CD4-positive, alpha-beta T cell treated with Interleukin-10 for 1 hour (primary cell): Measurements from ENCODE around the gene TOM1L2.
A peak's percentile ranks its signal among the peaks of the same experiment; 100 is the strongest.
"Not testable (repeated sequence)": the region's sequence is repeated elsewhere in the genome, so short reads cannot be mapped to it uniquely, and the experiment has no call there.

Experiments
- DNase-seq: peaks from one replicate; pipeline ENCODE4 v3.0.0-alpha.2; 2020

Gene TOM1L2

DNA sequence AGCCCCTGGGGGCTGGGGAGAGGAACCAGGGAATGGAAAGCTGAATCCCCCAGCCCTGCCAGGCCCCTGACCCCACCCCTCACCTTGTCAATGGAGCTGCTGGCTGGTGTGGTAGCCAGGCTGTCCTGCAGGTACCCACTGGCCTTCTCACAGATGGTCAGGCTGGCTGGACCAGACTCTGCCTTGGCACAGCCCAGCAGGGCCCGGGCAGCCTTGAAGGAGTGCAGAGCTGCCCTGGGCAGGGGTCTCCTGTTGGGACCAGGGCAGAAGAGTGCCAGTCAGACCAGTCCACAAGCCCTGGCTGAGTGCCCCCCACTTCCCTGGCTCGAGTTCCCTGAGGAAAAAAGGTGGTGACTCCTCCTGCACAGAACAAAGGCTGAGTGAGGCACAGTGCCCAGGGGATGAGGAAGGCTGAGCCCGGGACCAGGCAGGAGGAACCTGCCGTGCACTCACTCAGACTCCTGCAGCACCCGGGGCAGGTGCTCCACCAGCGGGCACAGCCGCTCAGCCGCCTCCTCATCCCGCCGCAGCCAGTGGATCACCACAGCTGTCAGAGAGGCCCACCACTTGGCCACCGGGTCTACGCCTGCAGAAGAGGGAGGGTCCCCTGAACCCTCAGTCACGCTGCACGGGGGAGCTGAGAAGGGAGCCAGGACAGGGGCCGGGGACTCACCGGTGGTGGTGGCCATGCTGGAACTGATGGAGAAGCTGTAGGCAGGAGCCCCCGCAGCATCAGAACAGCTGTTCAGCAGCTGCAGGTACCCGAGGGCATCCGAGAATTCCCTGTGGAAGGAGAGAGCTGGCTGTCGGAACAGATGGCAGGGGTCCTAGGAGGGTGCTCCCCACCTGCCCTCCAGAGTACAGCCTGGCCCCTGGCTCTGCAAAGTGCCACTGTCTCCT, 157.8 kb downstream of the TOM1L2 start:
- DNase-seq = no peak

DNA sequence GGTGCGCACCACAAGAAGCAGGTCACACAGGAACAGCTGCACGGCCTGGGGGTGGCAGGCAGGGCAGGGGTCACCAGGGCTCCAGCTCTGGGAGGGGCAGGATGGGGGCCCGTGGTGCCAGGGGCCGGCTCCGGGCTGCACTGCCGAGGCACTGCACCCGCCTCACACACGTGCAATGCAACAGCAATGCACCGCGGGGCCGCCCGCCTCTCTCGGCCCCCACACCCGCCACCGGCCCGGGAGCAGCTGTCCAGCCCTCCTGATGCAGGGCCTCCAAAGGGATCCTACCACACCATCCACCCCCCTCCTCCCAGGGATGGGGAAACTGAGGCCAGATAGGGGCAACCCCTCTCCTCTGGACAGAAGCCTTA, 158.5 kb downstream of the TOM1L2 start:
- no peak for DNase-seq

DNA sequence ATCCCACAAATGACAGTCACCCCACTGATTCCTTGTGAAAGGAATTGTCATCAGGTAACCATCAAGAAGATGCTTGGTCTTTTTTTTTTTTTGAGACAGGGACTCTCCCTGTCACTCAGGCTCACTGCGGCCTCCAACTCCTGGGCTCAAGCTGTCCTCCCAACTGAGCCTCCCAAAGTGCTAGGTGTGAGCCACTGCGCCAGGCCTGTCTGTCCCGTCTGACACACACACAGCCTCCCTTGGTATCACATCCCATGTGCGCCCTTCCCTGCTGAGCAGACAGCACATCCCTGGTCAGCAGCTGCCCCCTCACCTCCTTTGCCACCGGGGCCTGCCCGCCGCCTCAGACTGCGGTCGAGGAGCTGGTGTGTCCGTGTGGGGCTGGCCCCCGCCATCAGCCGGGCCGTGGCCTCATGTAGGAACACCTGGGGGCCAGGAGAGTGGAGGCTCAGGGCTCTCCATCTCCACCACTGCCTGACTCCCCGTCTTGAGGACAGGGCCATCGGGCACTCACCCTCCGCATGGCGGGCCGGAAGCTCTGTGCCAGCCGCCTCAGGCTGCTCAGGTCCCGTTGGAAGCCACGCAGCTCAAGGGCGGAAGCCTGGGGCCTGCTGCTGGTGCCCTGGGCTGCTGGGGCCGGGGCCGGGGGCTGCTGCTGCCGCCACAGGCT, 159.0 kb downstream of the TOM1L2 start:
- DNase-seq = no peak

DNA sequence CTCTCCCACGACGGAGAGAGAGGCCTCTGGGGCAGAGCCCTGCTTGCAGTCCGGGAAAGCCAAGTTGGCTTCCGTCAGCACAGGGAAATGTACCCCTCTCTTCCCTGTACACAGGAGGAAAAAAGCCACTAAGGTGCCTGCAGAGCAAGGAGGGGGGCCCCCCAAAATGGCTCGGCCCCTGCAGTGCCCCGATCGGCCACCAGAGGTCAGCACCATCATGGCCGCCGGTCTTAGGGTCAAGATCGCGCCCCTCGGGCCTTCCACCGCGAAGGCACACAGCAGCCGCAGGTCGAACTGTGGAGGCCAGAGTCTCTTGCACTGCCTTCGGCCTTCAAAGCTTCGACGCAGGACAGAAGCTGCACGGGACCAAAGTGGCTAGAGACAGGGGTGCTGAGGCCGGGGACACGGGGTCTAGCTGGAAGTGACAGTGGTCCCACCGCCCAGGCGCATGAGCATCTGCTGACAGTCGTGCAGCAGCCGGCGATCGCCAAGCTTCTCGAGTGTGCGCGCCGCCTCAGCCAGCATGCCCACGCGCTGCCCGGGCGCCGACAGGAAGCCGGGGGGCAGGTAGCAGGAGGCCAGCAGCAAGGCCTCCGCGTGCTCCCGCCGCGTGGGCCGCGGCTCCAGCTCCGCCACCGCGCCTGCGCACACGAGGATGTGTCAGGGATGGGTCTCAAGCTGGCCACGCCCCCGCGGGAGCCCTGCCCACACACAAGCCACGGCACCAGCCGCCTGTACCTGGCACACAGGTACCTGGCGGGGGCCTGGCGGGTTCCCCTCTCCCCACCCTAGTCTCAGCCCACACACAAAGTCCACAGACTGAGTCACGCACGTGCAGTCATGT, 159.8 kb downstream of the TOM1L2 start:
- DNase-seq = peak; percentile 71

DNA sequence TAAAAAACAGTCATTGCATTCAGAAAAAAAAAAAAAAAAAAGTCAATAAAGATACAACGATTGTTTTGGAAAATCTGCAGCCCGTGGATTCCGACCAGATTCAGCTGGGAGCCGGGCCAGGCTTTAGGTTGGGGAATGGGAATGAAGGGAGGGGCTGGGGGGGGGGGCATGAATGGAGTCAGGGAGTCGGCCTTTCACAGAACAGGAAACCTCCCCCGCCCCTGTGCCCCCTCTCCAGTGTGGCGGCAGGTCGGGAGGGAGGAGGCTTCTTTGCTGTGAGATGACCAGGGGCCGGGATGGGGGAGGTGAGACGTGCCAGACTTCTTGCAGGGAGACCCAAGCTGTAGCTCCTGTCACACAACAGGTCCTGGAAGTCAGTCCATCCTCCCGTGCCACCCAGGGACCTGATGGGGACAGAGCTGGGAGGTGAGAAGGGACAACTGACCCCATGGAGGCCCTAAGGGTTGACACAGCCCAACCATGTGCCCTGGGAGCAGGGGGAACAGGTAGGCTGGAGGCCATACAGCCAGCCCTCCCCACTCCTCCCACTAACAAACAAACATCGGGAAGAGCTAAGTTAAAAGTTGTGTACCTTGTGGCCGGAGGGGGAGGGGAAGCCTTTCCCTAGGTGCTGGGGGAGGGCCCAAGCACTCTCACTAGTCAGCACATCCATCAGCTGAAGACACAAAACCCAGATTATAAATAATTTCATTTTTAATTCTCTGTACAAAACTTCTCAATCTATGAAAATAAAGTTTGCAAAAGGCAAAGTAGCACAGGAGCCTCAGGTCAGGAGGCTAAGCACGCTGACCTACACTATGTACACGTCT, 160.6 kb downstream of the TOM1L2 start:
- DNase-seq = no peak

DNA sequence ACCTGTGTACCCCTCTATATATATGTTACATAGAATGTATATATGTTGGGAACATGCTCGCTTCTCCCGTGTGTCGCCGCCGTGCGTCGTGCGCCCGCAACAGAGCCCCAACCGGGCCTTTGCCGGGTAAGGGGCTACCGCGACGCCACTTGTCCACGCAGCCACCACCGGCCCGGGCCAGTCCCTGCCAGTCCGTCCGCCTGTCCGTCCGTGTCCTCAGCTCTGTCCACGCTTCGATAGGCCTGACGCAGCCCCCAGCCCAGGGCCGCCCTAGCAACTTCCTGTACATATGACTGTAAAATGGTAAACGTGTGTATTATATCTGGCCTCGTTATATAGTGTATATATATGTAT, 161.3 kb downstream of the TOM1L2 start:
- DNase-seq = no peak

DNA sequence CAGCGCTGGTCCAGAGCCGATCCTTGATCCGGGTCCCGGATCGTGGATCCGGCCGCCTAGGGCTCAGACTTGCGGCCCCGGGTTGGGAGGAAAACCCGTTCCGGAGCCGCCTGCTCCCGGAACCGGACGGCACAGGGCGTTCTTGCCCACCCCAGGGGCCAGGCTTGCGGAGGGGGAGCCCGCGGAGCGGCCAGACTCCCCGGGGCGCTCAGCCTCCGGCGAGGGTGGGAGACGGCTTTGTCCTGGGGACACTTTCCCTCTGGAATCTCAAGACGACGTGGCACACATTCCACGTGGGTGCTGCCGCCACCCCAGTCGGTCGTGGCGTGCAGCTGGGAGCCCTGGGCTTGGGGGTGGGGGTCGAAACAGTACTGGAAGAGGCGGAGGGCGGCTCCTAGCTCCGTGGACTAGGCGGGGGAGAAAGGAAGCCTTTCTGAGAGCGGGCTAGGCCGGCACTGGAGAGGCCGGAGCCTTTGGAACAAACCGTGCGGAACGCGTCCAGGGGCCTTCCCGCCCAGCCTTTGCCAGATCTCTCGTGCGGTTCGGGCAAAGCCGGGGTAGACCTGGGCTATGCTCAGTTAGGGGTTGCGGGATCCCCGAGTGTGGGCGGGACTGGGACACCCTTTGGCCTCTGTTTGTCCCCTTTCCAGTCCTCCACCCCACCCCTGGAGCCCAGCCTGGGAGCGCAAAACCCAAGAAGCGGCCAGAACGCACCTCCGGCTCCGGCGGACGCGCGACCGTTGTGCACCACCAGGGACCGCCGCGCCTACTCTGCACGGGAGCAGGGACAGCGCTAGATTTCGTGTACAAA, 161.9 kb downstream of the TOM1L2 start:
- DNase-seq = no peak

DNA sequence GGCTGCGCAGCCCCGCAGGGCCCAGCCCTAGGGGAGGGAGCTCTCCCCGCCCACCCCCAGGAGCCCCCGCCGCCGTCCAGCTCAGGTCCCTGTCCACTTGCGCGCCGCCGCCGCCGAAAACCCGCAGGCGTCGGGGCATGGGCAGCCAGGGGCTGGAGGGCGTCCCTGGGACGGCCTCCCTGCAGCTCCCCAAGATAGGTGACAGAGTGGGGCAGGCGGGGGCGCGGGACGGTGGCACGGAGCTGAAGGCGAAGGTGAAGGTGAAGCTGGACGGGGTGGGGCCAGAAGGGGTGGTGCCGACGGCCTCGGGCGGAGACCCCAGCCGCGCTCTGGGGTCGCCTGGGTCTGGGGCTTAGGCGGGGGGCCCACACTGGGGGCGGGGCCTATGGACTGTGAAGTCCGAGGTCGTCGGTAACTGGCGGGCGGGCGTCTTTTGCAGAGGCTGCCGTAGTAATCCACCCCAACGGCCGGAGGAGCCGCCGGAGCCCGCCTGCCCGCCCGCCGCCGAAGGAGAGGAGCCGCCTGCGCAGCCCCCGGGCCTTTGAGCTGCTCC, 162.6 kb downstream of the TOM1L2 start:
- no peak for DNase-seq

DNA sequence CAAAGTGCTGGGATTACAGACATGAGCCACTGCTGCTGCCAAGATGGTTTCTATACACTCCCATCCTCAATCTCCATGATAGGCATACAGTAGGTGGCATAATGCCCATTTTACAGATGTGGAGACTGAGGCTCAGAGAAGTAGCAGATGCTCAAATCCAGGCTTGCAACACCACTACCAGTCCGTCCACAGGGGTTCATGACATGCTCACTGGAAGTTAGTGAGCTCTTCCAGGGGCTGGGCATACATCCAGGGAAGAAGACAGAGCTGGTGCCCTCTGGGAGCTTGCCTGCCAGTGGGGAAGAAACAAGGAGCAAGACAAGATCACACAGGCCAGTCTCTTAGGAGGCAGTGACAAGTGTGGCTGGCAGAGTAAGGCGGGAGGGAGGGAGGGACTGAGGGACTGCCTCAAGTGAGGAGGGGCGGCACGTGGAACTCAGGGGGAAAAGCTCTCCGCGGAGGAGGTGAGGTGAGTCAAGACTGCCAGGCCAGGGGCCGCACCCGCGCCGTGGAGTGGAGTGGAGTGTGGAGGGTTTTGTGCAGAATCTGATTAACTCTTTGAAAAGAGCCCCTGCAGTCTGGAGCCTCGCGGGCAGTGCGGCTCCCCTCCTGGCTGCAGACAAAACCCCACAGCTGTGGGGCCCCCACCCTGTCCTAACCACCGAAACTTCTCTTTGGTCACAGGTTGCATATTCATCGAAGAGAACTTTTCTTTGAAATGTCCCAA, 163.3 kb downstream of the TOM1L2 start:
- DNase-seq = no peak

DNA sequence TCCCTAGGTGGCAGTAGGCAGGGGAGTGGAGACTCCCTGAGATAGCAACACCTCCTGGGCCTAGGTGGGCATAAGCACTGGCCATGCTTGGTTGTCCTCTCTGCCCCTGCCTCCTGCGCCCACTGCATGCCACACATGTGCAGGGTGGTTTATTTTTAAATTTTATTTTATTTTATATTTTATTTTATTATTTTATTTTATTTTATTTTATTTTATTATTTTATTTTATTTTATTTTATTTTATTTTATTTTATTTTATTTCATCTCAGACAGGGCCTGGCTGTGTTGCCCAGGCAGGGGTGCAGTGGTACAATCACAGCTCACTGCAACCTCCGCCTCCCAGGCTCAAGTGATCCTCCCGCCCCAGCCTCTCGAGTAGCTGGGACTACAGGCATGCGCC, 164.0 kb downstream of the TOM1L2 start:
- not testable (repeated sequence) for DNase-seq

DNA sequence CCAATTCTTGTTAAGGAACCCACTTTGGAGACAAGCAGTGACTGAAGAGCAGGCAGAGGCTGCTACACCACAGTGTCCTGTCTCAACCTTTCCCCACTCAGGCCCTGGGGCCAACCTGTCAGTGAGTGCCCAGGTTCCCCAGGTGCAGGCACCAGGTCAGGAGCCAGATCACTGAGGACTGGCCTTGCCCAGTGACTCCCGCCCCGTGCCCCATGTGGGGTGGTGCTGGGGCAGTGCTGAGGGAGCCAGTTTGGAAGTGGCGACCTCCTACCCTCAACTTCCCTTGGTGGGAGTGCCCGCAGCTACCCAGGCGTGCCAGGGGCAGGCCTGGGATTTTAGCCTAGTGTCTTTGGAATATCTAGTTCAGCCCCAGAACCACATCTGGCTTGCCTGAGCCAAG, 164.8 kb downstream of the TOM1L2 start:
- DNase-seq = no peak

DNA sequence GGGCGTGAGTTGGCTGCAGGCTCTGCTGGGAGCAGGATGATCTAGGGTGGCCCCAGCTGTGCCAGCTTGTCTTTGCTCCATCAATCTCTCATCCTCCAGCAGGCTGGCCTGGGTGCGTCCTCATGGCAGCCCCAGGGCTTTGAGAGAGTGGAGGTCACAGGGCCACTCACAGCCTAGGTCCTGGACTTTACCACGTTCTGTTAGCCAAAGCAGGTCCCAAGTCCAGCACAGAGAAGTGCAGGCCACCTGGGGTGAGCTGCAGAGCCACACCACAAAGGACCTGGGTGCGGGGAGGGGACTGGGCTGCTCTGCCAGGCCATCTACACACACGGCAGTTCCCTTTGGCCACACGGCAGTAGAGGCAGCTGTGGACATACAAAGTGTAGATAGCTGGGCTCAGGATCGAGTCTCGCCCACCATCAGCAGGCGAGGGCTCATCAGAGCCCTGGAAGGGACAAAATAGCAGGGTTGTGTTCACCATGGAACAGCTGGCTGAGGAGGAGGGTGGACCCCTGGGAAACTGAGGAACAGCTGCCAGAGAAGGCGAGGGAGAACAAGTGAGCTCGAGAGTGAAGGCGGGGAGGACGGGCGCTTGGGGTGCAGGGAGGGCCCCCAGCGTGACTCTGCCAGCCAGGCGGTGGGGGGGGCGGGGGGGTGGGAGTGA, 165.5 kb downstream of the TOM1L2 start:
- no peak for DNase-seq

DNA sequence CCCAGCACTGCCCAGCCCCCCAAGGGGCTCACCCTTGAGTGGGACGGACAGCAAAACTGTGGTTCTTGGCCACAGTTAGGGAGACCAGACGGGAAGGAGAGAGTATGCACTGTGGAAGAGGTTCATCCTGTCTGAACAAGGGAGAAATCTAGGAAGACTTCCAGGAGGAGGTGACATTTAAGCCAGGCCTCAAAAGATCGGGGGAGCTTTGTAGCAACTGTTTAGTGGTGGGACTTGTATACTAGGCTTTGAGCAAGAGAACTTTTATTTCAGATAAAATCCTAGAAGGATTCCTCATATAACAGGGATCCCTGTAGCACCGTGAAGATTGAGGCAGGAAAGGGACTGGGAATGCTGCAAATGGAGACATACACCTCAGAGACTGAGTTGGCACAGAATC, 166.2 kb downstream of the TOM1L2 start:
- no peak for DNase-seq

DNA sequence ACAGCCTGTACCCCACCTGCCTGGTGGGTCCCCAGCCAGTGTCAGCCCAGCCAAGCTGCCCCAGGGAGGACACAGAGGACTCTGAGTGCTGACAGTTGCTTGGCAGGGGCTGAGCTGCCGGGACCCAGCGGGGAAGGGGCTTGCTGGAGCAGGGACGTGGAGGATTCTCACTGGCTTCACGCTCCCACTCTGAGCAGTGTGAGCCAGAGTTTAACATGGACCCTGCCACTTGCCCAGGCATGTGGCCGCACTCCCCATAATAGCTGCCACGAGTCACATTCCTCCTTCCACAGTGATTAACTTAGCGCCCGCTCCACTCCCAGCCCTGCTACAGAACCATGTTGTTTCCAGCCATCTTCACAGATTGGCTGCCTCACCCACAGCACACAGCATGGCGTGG, 166.6 kb downstream of the TOM1L2 start:
- DNase-seq = no peak

DNA sequence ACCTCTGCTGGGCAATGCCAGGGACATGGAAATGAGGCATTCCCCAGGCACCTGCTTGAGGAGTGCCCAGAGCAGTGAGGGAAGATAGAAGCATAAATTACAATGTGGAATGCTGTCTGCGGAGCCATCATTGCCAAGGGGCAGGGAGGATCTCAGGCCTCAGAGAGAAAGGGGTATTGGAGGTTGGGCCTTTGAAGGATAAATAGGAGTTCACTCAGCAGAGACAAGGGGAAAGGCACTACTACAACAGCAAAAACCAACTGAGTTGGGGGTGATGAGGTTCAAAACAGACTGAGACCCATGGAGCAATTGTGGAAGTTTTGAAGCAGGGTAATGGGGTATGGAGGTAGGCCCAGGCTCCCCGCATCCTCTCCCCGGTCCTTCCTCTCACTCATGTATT, 168.2 kb downstream of the TOM1L2 start:
- no peak for DNase-seq

DNA sequence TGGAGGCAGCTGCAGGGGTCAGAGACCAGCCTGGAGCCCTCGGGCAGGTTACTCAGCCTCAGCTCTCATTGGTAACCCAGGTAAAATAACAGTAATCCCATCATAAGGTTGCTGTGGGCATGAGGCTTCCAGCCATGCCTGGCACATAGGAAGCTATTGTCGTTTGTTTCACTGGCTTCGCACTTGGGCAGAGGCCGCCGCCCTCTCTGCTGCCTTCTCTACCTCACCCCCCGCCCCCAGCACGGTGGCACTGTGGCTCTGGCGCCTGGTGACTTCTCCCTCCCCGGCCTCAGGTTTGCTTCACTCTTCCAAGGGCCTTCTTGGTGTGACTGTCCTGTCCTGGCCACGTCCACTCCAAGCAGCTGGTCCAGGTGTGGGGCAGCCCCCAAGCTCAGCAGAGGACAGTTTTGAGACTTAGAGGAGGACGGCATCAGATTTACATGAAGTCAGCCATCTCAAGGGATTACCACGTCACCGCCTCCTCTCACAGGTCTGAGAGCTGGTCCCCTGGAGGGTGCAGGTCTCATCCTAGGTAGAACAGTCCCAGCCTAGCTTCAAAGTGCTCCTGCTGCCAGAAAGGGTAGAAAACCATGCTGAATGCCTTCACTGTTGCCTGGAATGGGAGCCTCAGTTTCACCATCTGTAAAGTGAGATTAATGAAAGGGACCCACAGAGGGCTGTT, 170.3 kb downstream of the TOM1L2 start:
- no peak for DNase-seq

DNA sequence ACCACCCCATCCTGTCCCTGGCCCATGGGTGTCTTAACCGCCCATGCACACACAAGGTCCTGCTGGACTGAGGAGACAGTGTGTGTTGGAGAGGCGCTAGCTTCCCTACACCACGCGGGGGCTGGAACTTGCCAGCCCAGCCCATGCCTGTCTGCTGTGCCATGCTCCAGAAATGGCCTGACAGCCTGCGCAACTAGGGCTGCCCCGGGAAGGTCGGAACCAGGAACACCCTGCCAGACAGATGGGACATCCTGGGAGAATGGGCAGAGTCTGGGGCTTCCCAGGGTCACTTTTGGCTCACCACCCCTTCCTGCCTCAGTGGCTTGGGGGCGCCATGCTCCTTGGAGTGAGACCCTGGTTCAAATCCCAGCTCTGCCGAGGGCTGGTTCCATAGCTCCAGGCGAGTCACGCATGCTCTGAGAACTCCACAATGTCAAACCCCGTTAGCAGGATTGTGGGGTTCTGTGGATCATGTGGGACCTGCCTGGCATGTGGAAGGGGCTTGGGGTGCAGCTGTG, 171.6 kb downstream of the TOM1L2 start:
- no peak for DNase-seq

DNA sequence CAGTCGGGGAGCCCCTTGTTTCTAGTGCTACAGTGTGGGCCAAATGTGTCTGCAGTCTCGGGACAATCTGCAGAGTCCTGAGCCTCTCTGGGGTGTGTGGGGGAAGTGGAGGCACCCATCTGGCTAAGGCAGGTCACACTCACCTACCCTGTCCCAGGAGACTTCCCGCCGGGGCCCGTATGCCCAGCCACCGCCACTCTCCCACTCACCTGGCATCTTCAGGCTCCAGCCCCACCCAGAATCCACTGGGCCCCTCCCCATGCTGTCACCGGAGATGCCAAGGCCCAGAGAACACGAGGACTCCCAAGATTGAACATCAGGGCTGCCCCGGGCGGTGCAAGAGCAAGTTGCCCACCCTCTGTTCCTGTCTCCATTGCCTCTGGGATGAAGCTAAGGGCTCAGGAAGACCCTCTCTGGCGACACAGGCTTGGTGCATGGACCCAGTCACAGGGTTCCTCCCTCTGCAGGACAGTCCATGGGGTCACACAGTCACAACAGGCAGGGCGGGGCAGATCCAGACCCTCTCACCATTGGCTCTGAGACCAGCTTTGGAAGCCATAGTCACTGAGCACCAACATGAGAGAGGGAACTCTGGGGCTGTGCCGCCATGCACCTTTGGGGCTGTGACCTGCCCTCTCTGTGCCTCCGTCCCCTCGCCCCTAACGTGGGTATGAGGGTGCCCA, 173.5 kb downstream of the TOM1L2 start:
- DNase-seq = no peak
